Measurements from ENCODE around the gene CACNA1S.

The CACNA1S gene

DNA sequence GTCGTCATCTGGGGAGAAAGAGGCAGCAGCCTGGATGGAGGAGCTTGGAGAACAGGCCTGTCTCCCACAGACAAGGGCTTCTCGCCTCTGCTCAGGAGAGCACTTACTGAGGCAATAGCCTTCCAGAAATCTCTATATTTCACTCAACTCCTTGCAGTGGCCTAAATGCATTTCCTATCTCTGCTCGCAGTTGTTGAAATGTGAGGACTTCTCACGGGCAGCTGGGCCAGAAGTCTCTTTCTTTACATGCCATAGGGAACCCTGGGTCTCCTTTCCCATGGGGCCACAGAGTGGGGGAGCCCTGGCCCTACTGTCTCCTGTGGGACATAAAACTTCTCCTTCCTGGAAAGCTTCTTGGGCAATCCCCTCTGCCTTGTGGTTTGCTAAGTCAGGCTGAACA, 45.2 kb downstream of the CACNA1S start:
- Histone ChIP-seq H3K9me2 (replicated peaks; ENCODE audit: insufficient read depth, low read length) (no peaks in the 10 kb centered on the region), H3K9me3 (replicated peaks; ENCODE audit: insufficient read depth, low read length) (no peaks in the 10 kb centered on the region), H3K36me3 (replicated peaks; ENCODE audit: insufficient read depth, low read length) (no peaks in the 10 kb centered on the region), H3K79me2 (ENCODE audit: low read length) (no peaks in the 10 kb centered on the region), H3F3A (ENCODE audit: insufficient read depth, low read length) (no peaks in the 10 kb centered on the region), H3K27me3 (replicated peaks; ENCODE audit: insufficient read depth, low read length) (no peaks in the 10 kb centered on the region; the same call in 1 of the 2 replicates), H2AFZ (ENCODE audit: low read length) (no peak overlapping the region), H3K4me2 (ENCODE audit: low read depth, low read length) (no peak overlapping the region), H3K4me1 (ENCODE audit: low read length) (no peaks in the 10 kb centered on the region), H4K20me1 (ENCODE audit: insufficient read depth, low read length) (no peaks in the 10 kb centered on the region), H3K4me3 (ENCODE audit: low read length) (no peak overlapping the region), H3K27ac (ENCODE audit: low read length) (no peak overlapping the region), H3K9ac (ENCODE audit: low read length) (no peak overlapping the region)
- DNase-seq, result no peak
- TF ChIP-seq EZH2phosphoT487 (IDR thresholded peaks at IDR 0.05; ENCODE audit: low read length), result no peak
- TF ChIP-seq EZH2 (optimal IDR thresholded peaks at IDR 0.05; ENCODE audit: low read depth, low read length), result no peak
- TF ChIP-seq CTCF (IDR thresholded peaks at IDR 0.05; ENCODE audit: low read length), result no peak

- H3K27me3 ChIP-seq (replicated peaks; ENCODE audit: insufficient read depth, low read length), result no peaks in the 10 kb centered on the region; the same call in 1 of the 2 replicates
- no peaks in the 10 kb centered on the region for H4K20me1 ChIP-seq (ENCODE audit: insufficient read depth, low read length)
- H3K9me3 ChIP-seq (replicated peaks; ENCODE audit: insufficient read depth, low read length), result no peaks in the 10 kb centered on the region
- no peaks in the 10 kb centered on the region for H3K36me3 ChIP-seq (replicated peaks; ENCODE audit: insufficient read depth, low read length)
- no peaks in the 10 kb centered on the region for H3K4me1 ChIP-seq (ENCODE audit: low read length)
- H3F3A ChIP-seq (ENCODE audit: insufficient read depth, low read length), result no peaks in the 10 kb centered on the region
- no peak overlapping the region for H3K4me2 ChIP-seq (ENCODE audit: low read depth, low read length)
- no peaks in the 10 kb centered on the region for H3K79me2 ChIP-seq (ENCODE audit: low read length)
- H3K9ac ChIP-seq (ENCODE audit: low read length), result no peak overlapping the region
- no peak overlapping the region for H2AFZ ChIP-seq (ENCODE audit: low read length)
- no peak for DNase-seq
- TF ChIP-seq EZH2phosphoT487 (IDR thresholded peaks at IDR 0.05; ENCODE audit: low read length) (no peak), CTCF (IDR thresholded peaks at IDR 0.05; ENCODE audit: low read length) (no peak), EZH2 (optimal IDR thresholded peaks at IDR 0.05; ENCODE audit: low read depth, low read length) (no peak)
- no peak overlapping the region for H3K4me3 ChIP-seq (ENCODE audit: low read length)
- no peak overlapping the region for H3K27ac ChIP-seq (ENCODE audit: low read length)
- no peaks in the 10 kb centered on the region for H3K9me2 ChIP-seq (replicated peaks; ENCODE audit: insufficient read depth, low read length)
These were observed 46.5 kb downstream of the CACNA1S start for GRCh38 chr1:201065686-201066085.

GRCh38 chr1:201064806-201065205, 47.4 kb downstream of the CACNA1S start:
- H3K9me3 ChIP-seq (replicated peaks; ENCODE audit: insufficient read depth, low read length), result no peaks in the 10 kb centered on the region
- H3K4me1 ChIP-seq (ENCODE audit: low read length), result no peaks in the 10 kb centered on the region
- no peaks in the 10 kb centered on the region for H3K36me3 ChIP-seq (replicated peaks; ENCODE audit: insufficient read depth, low read length)
- H3K4me3 ChIP-seq (ENCODE audit: low read length), result no peak overlapping the region
- no peaks in the 10 kb centered on the region for H3K79me2 ChIP-seq (ENCODE audit: low read length)
- H3K4me2 ChIP-seq (ENCODE audit: low read depth, low read length), result no peak overlapping the region
- TF ChIP-seq EZH2phosphoT487 (IDR thresholded peaks at IDR 0.05; ENCODE audit: low read length) (no peak), EZH2 (optimal IDR thresholded peaks at IDR 0.05; ENCODE audit: low read depth, low read length) (no peak), CTCF (IDR thresholded peaks at IDR 0.05; ENCODE audit: low read length) (no peak)
- H2AFZ ChIP-seq (ENCODE audit: low read length), result no peak overlapping the region
- no peak overlapping the region for H3K27ac ChIP-seq (ENCODE audit: low read length)
- H3K9ac ChIP-seq (ENCODE audit: low read length), result no peak overlapping the region
- DNase-seq, result no peak
- H3K27me3 ChIP-seq (replicated peaks; ENCODE audit: insufficient read depth, low read length), result no peaks in the 10 kb centered on the region; the same call in 1 of the 2 replicates
- no peaks in the 10 kb centered on the region for H3F3A ChIP-seq (ENCODE audit: insufficient read depth, low read length)
- H3K9me2 ChIP-seq (replicated peaks; ENCODE audit: insufficient read depth, low read length), result no peaks in the 10 kb centered on the region
- H4K20me1 ChIP-seq (ENCODE audit: insufficient read depth, low read length), result no peaks in the 10 kb centered on the region

All from MM.1S (cell line).